BJ (cell line): Measurements from ENCODE around the gene TTC8. TPM values are rescaled to one million over a fixed set of nuclear protein-coding genes. Genes with fewer than 3 reads are reported as not detected.

Source experiments
- CTCF ChIA-PET: fragments of 350-600 bp; formaldehyde crosslinking; extraction: SDS; loops from one replicate; lab custom pipeline; 2021; ENCODE audit warnings: antibody characterized with exemption, inconsistent platforms; lab: Yijun Ruan, JAX
- POLR2A ChIA-PET: fragments of 300-600 bp; sonication (Branson Sonifier 250); formaldehyde crosslinking; extraction: SDS; loops from one replicate; lab custom pipeline; 2021; ENCODE audit warnings: antibody characterized with exemption; lab: Charles Lee
- DNase-seq: peaks from one replicate; pipeline ENCODE4 v3.0.0-alpha.2; 2011; ENCODE audit warnings: low read depth
- H3K27me3 ChIP-seq: 2 replicates; pipeline ENCODE4 v1.6.0; 2011; ENCODE audit warnings: low read length; ENCODE audit not compliant: control insufficient read depth, insufficient read depth
- H3K36me3 ChIP-seq: 2 replicates; pipeline ENCODE4 v1.5.1; 2011; ENCODE audit warnings: low read length; ENCODE audit not compliant: control insufficient read depth, insufficient read depth
- H3K4me3 ChIP-seq: 2 replicates; pipeline ENCODE4 v1.5.1; 2011; ENCODE audit warnings: low read depth, mild to moderate bottlenecking, control low read depth, low read length
- polyA plus RNA-seq: library from polyadenylated mRNA; depleted of rRNA; stranded (reverse); fragments of >200 nt; gene quantifications from 2 replicates; pipeline ENCODE4 v1.2.3, GENCODE V29; 2011
- TF ChIP-seq, protein P1 (sequence below): IDR thresholded peaks from 2 replicates; pipeline ENCODE4 v1.5.1; 2011; ENCODE audit warnings: low read depth, mild to moderate bottlenecking, control low read depth, inconsistent platforms, low read length, moderate library complexity; ENCODE audit not compliant: insufficient read depth

TTC8 gene
- polyA plus RNA-seq, 1 experiment, result 43.7 TPM

DNA sequence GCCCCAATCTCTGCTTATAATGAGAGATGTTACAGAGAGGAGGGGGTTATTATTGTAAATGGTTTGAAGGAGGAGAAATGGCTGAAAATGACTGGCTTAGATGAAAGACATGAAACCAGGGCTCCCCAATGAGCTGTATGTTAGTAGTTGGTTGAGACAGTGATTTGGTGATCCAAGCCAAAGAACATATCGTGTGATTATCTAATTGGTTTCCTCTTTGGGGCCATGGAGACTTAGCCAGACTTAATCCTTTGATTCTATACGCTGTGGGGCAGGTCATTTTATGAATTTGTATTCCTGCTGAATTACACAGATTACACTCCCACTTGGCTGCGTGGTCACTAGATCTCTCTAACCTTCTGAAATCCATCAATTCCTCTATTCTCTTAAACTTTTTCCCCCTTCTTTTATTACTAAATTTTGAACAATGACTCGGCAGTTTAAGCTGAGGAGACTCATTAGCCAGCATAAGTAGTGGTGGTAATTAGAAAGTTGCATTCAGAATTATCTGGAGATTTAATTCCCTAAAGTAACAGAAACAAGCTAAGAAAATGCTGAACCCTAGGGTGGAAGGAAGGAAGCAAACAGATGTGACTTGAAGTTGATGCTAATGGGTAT, 5.3 kb downstream of the TTC8 start:
- no peaks in the 10 kb centered on the region for H3K36me3 ChIP-seq
- no peak overlapping the region for H3K4me3 ChIP-seq
- no peaks in the 10 kb centered on the region for H3K27me3 ChIP-seq
- TF ChIP-seq, protein P1, sequence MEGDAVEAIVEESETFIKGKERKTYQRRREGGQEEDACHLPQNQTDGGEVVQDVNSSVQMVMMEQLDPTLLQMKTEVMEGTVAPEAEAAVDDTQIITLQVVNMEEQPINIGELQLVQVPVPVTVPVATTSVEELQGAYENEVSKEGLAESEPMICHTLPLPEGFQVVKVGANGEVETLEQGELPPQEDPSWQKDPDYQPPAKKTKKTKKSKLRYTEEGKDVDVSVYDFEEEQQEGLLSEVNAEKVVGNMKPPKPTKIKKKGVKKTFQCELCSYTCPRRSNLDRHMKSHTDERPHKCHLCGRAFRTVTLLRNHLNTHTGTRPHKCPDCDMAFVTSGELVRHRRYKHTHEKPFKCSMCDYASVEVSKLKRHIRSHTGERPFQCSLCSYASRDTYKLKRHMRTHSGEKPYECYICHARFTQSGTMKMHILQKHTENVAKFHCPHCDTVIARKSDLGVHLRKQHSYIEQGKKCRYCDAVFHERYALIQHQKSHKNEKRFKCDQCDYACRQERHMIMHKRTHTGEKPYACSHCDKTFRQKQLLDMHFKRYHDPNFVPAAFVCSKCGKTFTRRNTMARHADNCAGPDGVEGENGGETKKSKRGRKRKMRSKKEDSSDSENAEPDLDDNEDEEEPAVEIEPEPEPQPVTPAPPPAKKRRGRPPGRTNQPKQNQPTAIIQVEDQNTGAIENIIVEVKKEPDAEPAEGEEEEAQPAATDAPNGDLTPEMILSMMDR, result no peak
- POLR2A ChIA-PET, result no interaction called here
- no peak for DNase-seq
- CTCF ChIA-PET, result no interaction called here

DNA sequence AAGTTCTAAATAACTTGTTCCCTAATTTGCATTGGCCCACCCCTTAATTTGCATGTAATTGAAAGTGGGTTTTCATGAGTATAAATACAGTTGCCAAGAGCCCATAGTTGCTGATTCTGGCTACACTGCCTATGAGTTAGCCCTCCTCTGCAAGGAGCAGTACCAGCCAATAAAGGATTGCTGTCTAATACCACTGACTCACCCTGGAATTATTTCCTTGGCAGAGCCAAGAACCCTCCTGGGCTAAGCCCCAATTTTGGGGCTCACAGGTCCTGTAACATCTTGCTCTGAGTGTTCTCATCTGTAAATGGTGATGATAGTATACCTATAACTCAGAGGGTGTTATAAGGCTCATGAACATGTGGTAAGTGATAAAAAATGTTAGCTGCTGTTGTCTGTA, 6.8 kb downstream of the TTC8 start:
- TF ChIP-seq, protein P1, result no peak
- peak; percentile 44 for DNase-seq
- POLR2A ChIA-PET, result no interaction called here

DNA sequence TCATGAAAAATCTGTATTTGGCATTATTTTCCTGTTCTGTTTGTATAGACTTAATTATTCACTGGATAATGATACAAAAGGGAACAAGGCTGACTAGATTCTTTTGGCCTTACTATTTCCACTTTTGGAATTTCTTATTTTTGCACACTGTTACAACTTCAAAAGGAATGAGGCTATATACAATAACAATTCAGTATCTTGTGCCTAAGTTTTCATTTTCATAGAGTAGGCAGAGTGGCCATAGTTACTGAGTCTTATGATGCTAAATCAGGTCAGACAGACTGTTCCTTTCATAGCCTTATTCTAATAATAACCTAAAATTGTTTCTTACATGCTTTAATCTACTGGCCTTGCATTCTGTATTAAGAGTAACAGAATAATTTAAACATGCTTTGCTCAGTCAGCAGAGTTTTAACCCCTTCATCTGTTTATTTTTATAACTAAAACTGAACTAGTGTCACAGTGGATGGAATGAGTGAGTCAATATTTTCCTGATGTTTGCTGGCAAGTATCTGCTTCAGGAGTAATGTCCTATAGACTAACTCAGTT, 10.5 kb downstream of the TTC8 start:
- TF ChIP-seq, protein P1, result no peak
- Histone ChIP-seq H3K4me3 (no peak overlapping the region), H3K27me3 (no peaks in the 10 kb centered on the region), H3K36me3 (no peaks in the 10 kb centered on the region)
- CTCF ChIA-PET, result no interaction called here
- peak; percentile 29 for DNase-seq
- POLR2A ChIA-PET, result no interaction called here

More for the DNA sequence above, 6.8 kb downstream of the TTC8 start:
- Histone ChIP-seq H3K27me3 (no peaks in the 10 kb centered on the region), H3K4me3 (no peak overlapping the region), H3K36me3 (no peaks in the 10 kb centered on the region)
- CTCF ChIA-PET, result no interaction called here

DNA sequence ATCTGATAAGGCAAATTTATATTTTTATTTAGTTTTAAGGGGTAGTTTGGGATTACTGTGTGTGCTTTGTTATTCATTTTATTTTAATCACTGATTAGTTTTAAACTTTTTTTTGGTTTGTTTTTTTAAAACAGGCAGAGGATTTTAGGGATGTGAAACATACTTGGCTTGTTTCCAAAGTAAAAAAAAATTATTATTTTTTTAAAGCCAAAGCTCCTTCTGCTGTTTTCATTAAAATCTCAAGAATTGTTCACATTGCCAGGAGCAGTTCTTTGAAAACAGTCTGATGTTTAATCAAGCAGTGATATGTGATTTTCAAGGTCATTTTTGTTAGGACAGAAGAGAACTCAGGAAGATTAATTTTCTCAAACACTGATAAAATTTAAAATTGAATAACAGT, 11.2 kb downstream of the TTC8 start:
- DNase-seq, result no peak

DNA sequence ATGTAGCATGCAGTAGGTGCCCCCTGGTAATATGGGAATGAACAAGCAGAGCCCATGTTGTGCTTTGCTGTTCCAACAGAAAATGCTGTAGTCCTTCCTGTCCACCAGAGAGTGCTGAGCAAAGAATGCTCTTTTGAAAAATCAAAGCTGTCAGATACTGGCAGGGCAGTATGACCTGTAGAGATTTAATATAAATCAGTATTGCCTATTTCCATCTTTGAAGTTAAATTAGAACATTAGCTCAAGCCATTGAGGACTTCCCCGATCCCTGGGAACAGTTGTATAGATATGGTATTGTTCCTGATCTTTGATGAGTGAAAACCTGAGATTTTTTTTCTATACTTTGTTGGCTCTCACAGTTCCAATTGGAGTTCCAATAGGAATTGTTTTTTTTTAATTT, 13.0 kb downstream of the TTC8 start:
- no peak for DNase-seq
- TF ChIP-seq, protein P1, result no peak
- H3K27me3 ChIP-seq, result no peaks in the 10 kb centered on the region
- ChIA-PET CTCF (interaction anchor here (1.7 kb wide), 1 partner anchor 30 kb away, joined by 6 read pairs; no protein-coding TSS in a partner anchor), POLR2A (no interaction called here)
- H3K36me3 ChIP-seq, result no peaks in the 10 kb centered on the region
- H3K4me3 ChIP-seq, result no peak overlapping the region

More for the DNA sequence above, 11.2 kb downstream of the TTC8 start:
- Histone ChIP-seq H3K27me3 (no peaks in the 10 kb centered on the region), H3K36me3 (no peaks in the 10 kb centered on the region), H3K4me3 (no peak overlapping the region)
- CTCF ChIA-PET, result no interaction called here
- POLR2A ChIA-PET, result no interaction called here
- TF ChIP-seq, protein P1, result no peak
